SU-DHL-6 (cell line): ENCODE results near the gene RFC2.

ENCODE experiments used
- H2AFZ ChIP-seq: fragments of 200-600 bp; sonication (generic); 2 replicates; pipeline ENCODE4 v1.6.1; 2014; ENCODE audit warnings: low read depth, mild to moderate bottlenecking, moderate library complexity, mixed read lengths, antibody characterized with exemption, low read length; ENCODE audit not compliant: severe bottlenecking
- H3F3A ChIP-seq: fragments of 200-600 bp; shearing (Covaris generic); 2 replicates; pipeline ENCODE4 v1.6.0; 2016; ENCODE audit warnings: antibody characterized with exemption, mild to moderate bottlenecking; ENCODE audit not compliant: insufficient read depth
- H3K27ac ChIP-seq: fragments of 200-600 bp; sonication (generic); 2 replicates; pipeline ENCODE4 v1.5.1; 2016; ENCODE audit warnings: low read depth, mild to moderate bottlenecking, low read length, moderate library complexity, mixed read lengths
- H3K27me3 ChIP-seq: fragments of 200-600 bp; sonication (generic), shearing (Covaris generic); 2 replicates; pipeline ENCODE4 v1.6.0; 2014; ENCODE audit warnings: mild to moderate bottlenecking, low read length
- H3K36me3 ChIP-seq: fragments of 200-600 bp; sonication (generic); 2 replicates; pipeline ENCODE4 v1.6.1; 2014; ENCODE audit warnings: mild to moderate bottlenecking, low read length, mixed read lengths
- H3K4me2 ChIP-seq: fragments of 300-600, 200-600 bp; shearing (Covaris generic), sonication (generic); 2 replicates; pipeline ENCODE4 v1.6.0; 2014; ENCODE audit warnings: low read length, low read depth, mild to moderate bottlenecking; ENCODE audit not compliant: poor library complexity, severe bottlenecking
- H3K4me3 ChIP-seq: fragments of 200-600 bp; sonication (generic); 2 replicates; pipeline ENCODE4 v1.5.1; 2014; ENCODE audit warnings: antibody characterized with exemption, low read length, mild to moderate bottlenecking, mixed read lengths; ENCODE audit not compliant: insufficient read depth, poor library complexity, severe bottlenecking
- H3K79me2 ChIP-seq: fragments of 200-600 bp; sonication (generic); 2 replicates; pipeline ENCODE4 v1.6.1; 2014; ENCODE audit warnings: mild to moderate bottlenecking, low read length, moderate library complexity; ENCODE audit not compliant: insufficient read depth
- H3K9ac ChIP-seq: fragments of 200-600 bp; sonication (generic); 2 replicates; pipeline ENCODE4 v1.7.0; 2014; ENCODE audit warnings: mild to moderate bottlenecking, low read length
- H3K9me2 ChIP-seq: fragments of 200-600 bp; sonication (generic); replicated peaks from 2 replicates; pipeline ENCODE4 v1.6.1; 2014; ENCODE audit warnings: low read length; ENCODE audit not compliant: insufficient read depth
- H3K9me3 ChIP-seq: fragments of 200-600 bp; sonication (generic); 2 replicates; pipeline ENCODE4 v1.6.1; 2014; ENCODE audit warnings: low read length, mixed read lengths; ENCODE audit not compliant: insufficient read depth
- H4K20me1 ChIP-seq: fragments of 200-600 bp; sonication (generic); 2 replicates; pipeline ENCODE4 v1.6.1; 2014; ENCODE audit warnings: low read depth, mild to moderate bottlenecking, antibody characterized with exemption, low read length, moderate library complexity, mixed read lengths
- CTCF ChIP-seq: fragments of 200-600 bp; sonication (generic); IDR thresholded peaks from one replicate; pipeline ENCODE4 v1.5.1; 2017; ENCODE audit warnings: antibody characterized with exemption, mild to moderate bottlenecking, low read length, moderate library complexity; ENCODE audit not compliant: insufficient read depth, poor library complexity, severe bottlenecking
- EZH2phosphoT487 ChIP-seq: fragments of 200-600 bp; sonication (generic), shearing (Covaris generic); conservative IDR thresholded peaks from 2 replicates; pipeline ENCODE4 v1.6.1; 2018; ENCODE audit warnings: mild to moderate bottlenecking, antibody characterized with exemption, low read length, moderate library complexity, mixed read lengths

RFC2 gene

GRCh38 chr7:74231232-74231590 lies 23.0 kb downstream of the RFC2 start:
- Histone ChIP-seq H3K9me2 (no peaks in the 10 kb centered on the region), H3K9me3 (no peaks in the 10 kb centered on the region), H3K27ac (no peak overlapping the region), H3K9ac (no peak overlapping the region), H4K20me1 (no peaks in the 10 kb centered on the region), H3K27me3 (no peaks in the 10 kb centered on the region), H3F3A (0 out of 2 replicates have a peak, but pooled peaks cover 8% of the 10 kb centered on the region), H3K36me3 (peaks cover 12% of the 10 kb centered on the region), H3K4me3 (no peak overlapping the region), H3K79me2 (no peaks in the 10 kb centered on the region), H3K4me2 (no peak overlapping the region), H2AFZ (no peak overlapping the region)
- TF ChIP-seq EZH2phosphoT487 (no peak), CTCF (no peak)

GRCh38 chr7:74230446-74231231 lies 23.6 kb downstream of the RFC2 start:
- TF ChIP-seq CTCF = no peak
- TF ChIP-seq EZH2phosphoT487 = no peak
- H3K27ac ChIP-seq = no peak overlapping the region
- H3K9me2 ChIP-seq = no peaks in the 10 kb centered on the region
- H3F3A ChIP-seq = 0 out of 2 replicates have a peak, but pooled peaks cover 8% of the 10 kb centered on the region
- H3K9me3 ChIP-seq = no peaks in the 10 kb centered on the region
- H3K9ac ChIP-seq = no peak overlapping the region
- H3K27me3 ChIP-seq = no peaks in the 10 kb centered on the region
- H3K36me3 ChIP-seq = peaks cover 12% of the 10 kb centered on the region
- H2AFZ ChIP-seq = no peak overlapping the region
- no peaks in the 10 kb centered on the region for H3K79me2 ChIP-seq
- no peaks in the 10 kb centered on the region for H4K20me1 ChIP-seq
- H3K4me3 ChIP-seq = no peak overlapping the region
- H3K4me2 ChIP-seq = no peak overlapping the region

GRCh38 chr7:74228951-74229900 lies 25.0 kb downstream of the RFC2 start:
- no peak overlapping the region for H3K4me3 ChIP-seq
- H3F3A ChIP-seq = 0 out of 2 replicates have a peak, but pooled peaks cover 8% of the 10 kb centered on the region
- no peak overlapping the region for H2AFZ ChIP-seq
- no peak overlapping the region for H3K27ac ChIP-seq
- H3K36me3 ChIP-seq = peaks cover 12% of the 10 kb centered on the region
- no peaks in the 10 kb centered on the region for H3K79me2 ChIP-seq
- H3K27me3 ChIP-seq = no peaks in the 10 kb centered on the region
- no peaks in the 10 kb centered on the region for H4K20me1 ChIP-seq
- no peak for TF ChIP-seq CTCF
- no peak for TF ChIP-seq EZH2phosphoT487
- no peaks in the 10 kb centered on the region for H3K9me2 ChIP-seq
- no peak overlapping the region for H3K4me2 ChIP-seq
- H3K9me3 ChIP-seq = no peaks in the 10 kb centered on the region
- no peak overlapping the region for H3K9ac ChIP-seq
